H9 (cell line): ENCODE data around the gene CDRT4. TPM values are rescaled to one million over a fixed set of nuclear protein-coding genes. Genes with fewer than 3 reads are reported as not detected.

Experiments
- DNase-seq: peaks from one replicate; pipeline ENCODE4 v3.0.0-alpha.2; 2017
- H2AFZ ChIP-seq: one replicate; pipeline ENCODE4 v1.6.1; 2013; ENCODE audit warnings: mild to moderate bottlenecking, low read length, control low read depth, moderate library complexity
- H2AK5ac ChIP-seq: 2 replicates; pipeline ENCODE4 v1.6.1; 2013; ENCODE audit warnings: low read length, control low read depth, mixed read lengths; ENCODE audit not compliant: insufficient read length
- H2BK120ac ChIP-seq: one replicate; pipeline ENCODE4 v1.6.1; 2013; ENCODE audit warnings: low read depth, mild to moderate bottlenecking, low read length, control low read depth, inconsistent platforms; ENCODE audit not compliant: poor library complexity, severe bottlenecking
- H2BK12ac ChIP-seq: 2 replicates; pipeline ENCODE4 v1.6.1; 2013; ENCODE audit warnings: low read length, control low read depth, mixed read lengths, low read depth; ENCODE audit not compliant: insufficient read length
- H2BK15ac ChIP-seq: 2 replicates; pipeline ENCODE4 v1.6.1; 2013; ENCODE audit warnings: low read depth, low read length, control low read depth
- H2BK20ac ChIP-seq: one replicate; pipeline ENCODE4 v1.6.1; 2013; ENCODE audit warnings: low read depth, mild to moderate bottlenecking, low read length, control low read depth, inconsistent platforms; ENCODE audit not compliant: poor library complexity, severe bottlenecking
- H2BK5ac ChIP-seq: 2 replicates; pipeline ENCODE4 v1.6.1; 2013; ENCODE audit warnings: low read length, control low read depth, mixed read lengths; ENCODE audit not compliant: insufficient read length
- H3K14ac ChIP-seq: 2 replicates; pipeline ENCODE4 v1.6.1; 2013; ENCODE audit warnings: low read length, control low read depth; ENCODE audit not compliant: insufficient read depth
- H3K18ac ChIP-seq: 2 replicates; pipeline ENCODE4 v1.6.1; 2013; ENCODE audit warnings: low read depth, mild to moderate bottlenecking, mixed read lengths, low read length, control low read depth; ENCODE audit not compliant: insufficient read length
- H3K23ac ChIP-seq: 2 replicates; pipeline ENCODE4 v1.6.1; 2013; ENCODE audit warnings: low read length, control low read depth, mixed read lengths, low read depth; ENCODE audit not compliant: insufficient read length
- H3K23me2 ChIP-seq: 2 replicates; pipeline ENCODE4 v1.6.1; 2013; ENCODE audit warnings: low read depth, mild to moderate bottlenecking, mixed read lengths, low read length, control low read depth; ENCODE audit not compliant: insufficient read length, poor library complexity, severe bottlenecking
- H3K27ac ChIP-seq: 2 replicates; pipeline ENCODE4 v1.5.1; 2013; ENCODE audit warnings: low read length, control low read depth, mixed read lengths, low read depth; ENCODE audit not compliant: insufficient read length
- H3K27me3 ChIP-seq: 2 replicates; pipeline ENCODE4 v1.6.1; 2013; ENCODE audit warnings: low read length, control low read depth, inconsistent platforms; ENCODE audit not compliant: insufficient read depth
- H3K4ac ChIP-seq: 2 replicates; pipeline ENCODE4 v1.6.1; 2013; ENCODE audit warnings: low read depth, mild to moderate bottlenecking, control low read depth, inconsistent platforms, low read length, moderate library complexity
- H3K4me1 ChIP-seq: 2 replicates; pipeline ENCODE4 v1.6.1; 2013; ENCODE audit warnings: low read length, control low read depth, inconsistent platforms; ENCODE audit not compliant: insufficient read depth
- H3K4me2 ChIP-seq: 2 replicates; pipeline ENCODE4 v1.6.1; 2013; ENCODE audit warnings: low read length, control low read depth, mixed read lengths; ENCODE audit not compliant: insufficient read length, insufficient read depth
- H3K56ac ChIP-seq: 2 replicates; pipeline ENCODE4 v1.6.1; 2013; ENCODE audit warnings: low read depth, mild to moderate bottlenecking, mixed read lengths, low read length, control low read depth; ENCODE audit not compliant: insufficient read length
- H3K79me1 ChIP-seq: 2 replicates; pipeline ENCODE4 v1.6.1; 2013; ENCODE audit warnings: low read depth, mild to moderate bottlenecking, moderate library complexity, low read length, control low read depth, inconsistent platforms; ENCODE audit not compliant: insufficient read depth, poor library complexity, severe bottlenecking
- H3K79me2 ChIP-seq: 2 replicates; pipeline ENCODE4 v1.6.1; 2013; ENCODE audit warnings: low read length, control low read depth, inconsistent platforms; ENCODE audit not compliant: insufficient read depth
- H3K9ac ChIP-seq: 2 replicates; pipeline ENCODE4 v1.6.1; 2013; ENCODE audit warnings: low read length, control low read depth, mixed read lengths; ENCODE audit not compliant: insufficient read length; ENCODE audit errors: extremely low read depth
- H3K9me3 ChIP-seq: one replicate; pipeline ENCODE4 v1.6.1; 2013; ENCODE audit warnings: low read depth, low read length, inconsistent platforms; ENCODE audit not compliant: control insufficient read depth
- H3T11ph ChIP-seq: one replicate; pipeline ENCODE4 v1.6.1; 2013; ENCODE audit warnings: mild to moderate bottlenecking, low read length, control low read depth, inconsistent platforms
- H4K20me1 ChIP-seq: one replicate; pipeline ENCODE4 v1.6.1; 2013; ENCODE audit not compliant: control insufficient read depth, insufficient read length, insufficient read depth
- H4K5ac ChIP-seq: 2 replicates; pipeline ENCODE4 v1.6.1; 2013; ENCODE audit warnings: low read depth, mild to moderate bottlenecking, mixed read lengths, low read length, control low read depth; ENCODE audit not compliant: insufficient read length
- H4K8ac ChIP-seq: replicated peaks from 2 replicates; pipeline ENCODE4 v1.6.1; 2013; ENCODE audit warnings: low read length, control low read depth, mixed read lengths, low read depth; ENCODE audit not compliant: insufficient read length
- H4K91ac ChIP-seq: 2 replicates; pipeline ENCODE4 v1.6.1; 2013; ENCODE audit warnings: low read depth, mild to moderate bottlenecking, moderate library complexity, mixed read lengths, low read length, control low read depth; ENCODE audit not compliant: insufficient read length
- H3K27ac Mint-ChIP-seq, 3 experiments: 2 replicates in 2 of 3; 3 replicates in 1 of 3; pipeline ENCODE4 v1.8.0; 2020 to 2021; ENCODE audit warnings: mixed read lengths in 3 of 3, mild to moderate bottlenecking in 1 of 3, moderate library complexity in 1 of 3
- H3K27me3 Mint-ChIP-seq: 2 replicates; pipeline ENCODE4 v1.8.0; 2021; ENCODE audit warnings: low read depth, mild to moderate bottlenecking, moderate library complexity, mixed read lengths
- H3K36me3 Mint-ChIP-seq, 3 experiments: 2 replicates in 2 of 3; 3 replicates in 1 of 3; pipeline ENCODE4 v1.8.0; 2020 to 2021; ENCODE audit warnings: low read depth in 3 of 3, mixed read lengths in 3 of 3; ENCODE audit not compliant: insufficient read depth in 1 of 3
- H3K4me1 Mint-ChIP-seq, 2 experiments: 2 replicates each; pipeline ENCODE4 v1.8.0; 2020; ENCODE audit warnings: mixed read lengths in 2 of 2
- H3K4me3 Mint-ChIP-seq, 2 experiments: 2 replicates in 1 of 2; 3 replicates in 1 of 2; pipeline ENCODE4 v1.8.0; 2020 to 2021; ENCODE audit warnings: mild to moderate bottlenecking in 2 of 2, mixed read lengths in 2 of 2, moderate library complexity in 1 of 2
- H3K9me3 Mint-ChIP-seq, 2 experiments: 2 replicates in 1 of 2; 3 replicates in 1 of 2; pipeline ENCODE4 v1.8.0; 2020; ENCODE audit warnings: mild to moderate bottlenecking in 2 of 2, mixed read lengths in 2 of 2, moderate library complexity in 1 of 2
- CTCF ChIP-seq: fragments of 200-600 bp; sonication (generic); conservative IDR thresholded peaks from 3 replicates; pipeline ENCODE4 v1.8.0; 2021; ENCODE audit warnings: antibody characterized with exemption, mild to moderate bottlenecking
- WGBS: extraction: QIAGEN DNeasy Blood & Tissue Kit; methylation state at CpG from one replicate; pipeline ENCODE4 v1.1.7; 2013; ENCODE audit warnings: missing lambda C conversion rate, low lambda C conversion rate, mixed read lengths; ENCODE audit not compliant: insufficient read length; ENCODE audit errors: extremely low coverage; 5-methylcytosine and 5-hydroxymethylcytosine counted together
- total RNA-seq: library from RNA; stranded (reverse); gene quantifications from 2 replicates; pipeline ENCODE4 v1.2.1, GENCODE V29; 2021

CDRT4 gene
- total RNA-seq, 1 experiment from 2014 or later, result 3.8 TPM

- Histone ChIP-seq H3K18ac (no peak overlapping the region), H3K79me2 (no peaks in the 10 kb centered on the region), H2AK5ac (no peak overlapping the region), H3K27ac (no peak overlapping the region), H3K27me3 (no peaks in the 10 kb centered on the region), H2BK5ac (no peak overlapping the region), H3K4ac (no peak overlapping the region), H2BK20ac (no peak overlapping the region), H3K4me2 (no peak overlapping the region), H3K9me3 (no peaks in the 10 kb centered on the region), H4K8ac (no peak overlapping the region), H3K23me2 (no peaks in the 10 kb centered on the region), H4K91ac (no peak overlapping the region), H2AFZ (no peak overlapping the region), H4K20me1 (no peaks in the 10 kb centered on the region), H3K14ac (no peak overlapping the region), H3T11ph (no peak overlapping the region), H3K79me1 (no peaks in the 10 kb centered on the region), H3K23ac (no peak overlapping the region), H3K56ac (no peak overlapping the region), H2BK15ac (no peak overlapping the region), H2BK120ac (no peak overlapping the region), H2BK12ac (no peak overlapping the region), H3K9ac (no peak overlapping the region), H3K4me1 (peaks cover 2% of the 10 kb centered on the region; the same call in 1 of the 2 replicates), H4K5ac (no peak overlapping the region)
- peaks cover 12 to 16% of the 10 kb centered on the region in 2 experiments for H3K4me1 Mint-ChIP-seq
- no CpG with 5 or more reads among the region's 14 CpGs for WGBS
- H3K9me3 Mint-ChIP-seq, result peaks cover 0 to 2% of the 10 kb centered on the region in 2 experiments; a peak in 1 of 5 replicates
- H3K27ac Mint-ChIP-seq, result no peak overlapping the region; a peak in 1 of 7 replicates
- H3K27me3 Mint-ChIP-seq, result no peaks in the 10 kb centered on the region; the same call in 1 of the 2 replicates
- no peak for DNase-seq
- no peak overlapping the region for H3K4me3 Mint-ChIP-seq
- TF ChIP-seq CTCF, result no peak
- no peaks in the 10 kb centered on the region; a peak in 1 of 7 replicates for H3K36me3 Mint-ChIP-seq
Measured at GRCh38 chr17:15409721-15410250, 57.6 kb downstream of the CDRT4 start.
